GM23338 (cell line): Measurements from ENCODE around the gene UBN1.

Source experiments
- ZNF331 ChIP-seq: fragments of 250-450 bp; sonication (Bioruptor Pico); IDR thresholded peaks from 2 replicates; pipeline ENCODE4 v1.5.0; 2020; ENCODE audit warnings: low read depth, mild to moderate bottlenecking, moderate library complexity
- TF ChIP-seq, protein P1 (sequence below), 2 experiments: fragments of 200-600 bp in 1 of 2; sonication (generic) in 1 of 2; conservative IDR thresholded peaks; 2 replicates each; pipeline versions ENCODE4 v1.5.1 to v1.6.1; 2016 to 2017; ENCODE audit warnings: antibody characterized with exemption in 2 of 2, low read depth in 2 of 2, mild to moderate bottlenecking in 2 of 2, moderate library complexity in 1 of 2
- TF ChIP-seq, protein P2 (sequence below): IDR thresholded peaks from one replicate; pipeline ENCODE4 v1.6.1; 2018; ENCODE audit warnings: antibody characterized with exemption; ENCODE audit not compliant: unreplicated experiment

DNA sequence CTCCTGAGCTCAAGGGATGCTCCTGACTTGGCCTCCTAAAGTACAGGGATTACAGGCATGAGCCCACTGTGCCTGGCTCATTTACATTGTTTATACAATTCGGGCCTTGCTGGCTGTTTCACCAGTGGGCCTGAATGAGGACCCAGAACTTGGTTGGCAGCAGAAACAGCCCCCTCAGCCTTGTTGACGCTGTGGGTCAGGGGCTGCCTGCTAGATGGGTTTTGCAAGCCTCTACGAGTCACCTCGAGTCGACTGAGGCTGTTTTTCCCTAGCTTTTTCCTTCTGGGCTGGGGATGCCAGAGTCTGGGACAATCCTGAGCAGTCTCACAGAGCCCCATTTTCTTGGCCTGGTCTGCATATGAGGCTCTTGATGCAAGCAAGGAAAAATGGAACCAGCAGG is 73.5 kb downstream of the UBN1 start:
- TF ChIP-seq, protein P1, sequence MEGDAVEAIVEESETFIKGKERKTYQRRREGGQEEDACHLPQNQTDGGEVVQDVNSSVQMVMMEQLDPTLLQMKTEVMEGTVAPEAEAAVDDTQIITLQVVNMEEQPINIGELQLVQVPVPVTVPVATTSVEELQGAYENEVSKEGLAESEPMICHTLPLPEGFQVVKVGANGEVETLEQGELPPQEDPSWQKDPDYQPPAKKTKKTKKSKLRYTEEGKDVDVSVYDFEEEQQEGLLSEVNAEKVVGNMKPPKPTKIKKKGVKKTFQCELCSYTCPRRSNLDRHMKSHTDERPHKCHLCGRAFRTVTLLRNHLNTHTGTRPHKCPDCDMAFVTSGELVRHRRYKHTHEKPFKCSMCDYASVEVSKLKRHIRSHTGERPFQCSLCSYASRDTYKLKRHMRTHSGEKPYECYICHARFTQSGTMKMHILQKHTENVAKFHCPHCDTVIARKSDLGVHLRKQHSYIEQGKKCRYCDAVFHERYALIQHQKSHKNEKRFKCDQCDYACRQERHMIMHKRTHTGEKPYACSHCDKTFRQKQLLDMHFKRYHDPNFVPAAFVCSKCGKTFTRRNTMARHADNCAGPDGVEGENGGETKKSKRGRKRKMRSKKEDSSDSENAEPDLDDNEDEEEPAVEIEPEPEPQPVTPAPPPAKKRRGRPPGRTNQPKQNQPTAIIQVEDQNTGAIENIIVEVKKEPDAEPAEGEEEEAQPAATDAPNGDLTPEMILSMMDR (conservative IDR thresholded peaks at IDR 0.05; ENCODE audit: low read depth in 2 of 2), result no peak
- TF ChIP-seq, protein P2, sequence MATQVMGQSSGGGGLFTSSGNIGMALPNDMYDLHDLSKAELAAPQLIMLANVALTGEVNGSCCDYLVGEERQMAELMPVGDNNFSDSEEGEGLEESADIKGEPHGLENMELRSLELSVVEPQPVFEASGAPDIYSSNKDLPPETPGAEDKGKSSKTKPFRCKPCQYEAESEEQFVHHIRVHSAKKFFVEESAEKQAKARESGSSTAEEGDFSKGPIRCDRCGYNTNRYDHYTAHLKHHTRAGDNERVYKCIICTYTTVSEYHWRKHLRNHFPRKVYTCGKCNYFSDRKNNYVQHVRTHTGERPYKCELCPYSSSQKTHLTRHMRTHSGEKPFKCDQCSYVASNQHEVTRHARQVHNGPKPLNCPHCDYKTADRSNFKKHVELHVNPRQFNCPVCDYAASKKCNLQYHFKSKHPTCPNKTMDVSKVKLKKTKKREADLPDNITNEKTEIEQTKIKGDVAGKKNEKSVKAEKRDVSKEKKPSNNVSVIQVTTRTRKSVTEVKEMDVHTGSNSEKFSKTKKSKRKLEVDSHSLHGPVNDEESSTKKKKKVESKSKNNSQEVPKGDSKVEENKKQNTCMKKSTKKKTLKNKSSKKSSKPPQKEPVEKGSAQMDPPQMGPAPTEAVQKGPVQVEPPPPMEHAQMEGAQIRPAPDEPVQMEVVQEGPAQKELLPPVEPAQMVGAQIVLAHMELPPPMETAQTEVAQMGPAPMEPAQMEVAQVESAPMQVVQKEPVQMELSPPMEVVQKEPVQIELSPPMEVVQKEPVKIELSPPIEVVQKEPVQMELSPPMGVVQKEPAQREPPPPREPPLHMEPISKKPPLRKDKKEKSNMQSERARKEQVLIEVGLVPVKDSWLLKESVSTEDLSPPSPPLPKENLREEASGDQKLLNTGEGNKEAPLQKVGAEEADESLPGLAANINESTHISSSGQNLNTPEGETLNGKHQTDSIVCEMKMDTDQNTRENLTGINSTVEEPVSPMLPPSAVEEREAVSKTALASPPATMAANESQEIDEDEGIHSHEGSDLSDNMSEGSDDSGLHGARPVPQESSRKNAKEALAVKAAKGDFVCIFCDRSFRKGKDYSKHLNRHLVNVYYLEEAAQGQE, result no peak
- TF ChIP-seq ZNF331, result no peak
